Measurements from ENCODE around the gene FXR2.
"Not testable (repeated sequence)": the region's sequence is repeated elsewhere in the genome, so short reads cannot be mapped to it uniquely, and the experiment has no call there.

FXR2 gene

GRCh38 chr17:7627250-7628121 is 12.8 kb upstream of the FXR2 start, which contains the start of gene SAT2:
Gene SAT2, minus strand, starts transcription at chr17:7627821. Its CDS starts 186 bp downstream, at chr17:7627635.
- DNase-seq: peak; percentile 82 to 85

GRCh38 chr17:7626956-7627249 is 12.2 kb upstream of the FXR2 start:
- no peak for DNase-seq

DNA sequence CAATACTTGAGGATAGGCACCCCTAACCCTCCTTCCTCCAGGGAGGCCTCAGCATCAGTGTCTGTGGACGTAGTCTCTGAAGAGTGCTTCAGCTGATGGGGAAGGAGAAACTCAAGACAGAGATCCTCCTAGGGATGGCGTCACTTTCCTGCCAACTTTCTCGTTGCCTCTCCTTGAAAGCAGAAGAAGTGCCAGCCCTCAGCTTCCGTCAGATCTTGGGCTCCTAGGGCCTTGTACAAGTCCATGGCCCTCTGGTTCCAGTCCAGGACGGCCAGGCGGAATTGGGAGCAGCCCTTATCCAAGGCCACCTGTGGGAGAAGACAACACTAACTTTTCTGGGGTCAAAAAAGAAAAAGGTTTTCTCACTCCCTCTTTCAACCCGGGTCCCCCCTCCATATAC is 11.6 kb upstream of the FXR2 start:
- DNase-seq: no peak

DNA sequence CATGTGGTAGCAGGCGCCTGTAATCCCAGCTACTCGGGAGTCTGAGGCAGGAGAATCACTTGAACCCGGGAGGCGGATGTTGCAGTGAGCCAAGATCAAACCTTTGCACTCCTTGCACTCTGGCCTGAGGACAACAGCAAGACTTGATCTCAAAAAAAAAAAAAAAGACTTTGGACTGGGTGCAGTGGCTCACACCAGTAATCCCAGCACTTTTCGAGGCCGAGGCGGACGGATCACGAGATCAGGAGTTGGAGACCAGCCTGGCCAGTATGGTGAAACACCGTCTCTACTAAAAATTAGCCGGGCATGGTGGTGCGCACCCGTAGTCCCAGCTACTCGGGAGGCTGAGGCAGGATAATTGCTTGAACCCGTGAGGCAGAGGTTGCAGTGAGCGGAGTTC is 11.1 kb upstream of the FXR2 start:
- not testable (repeated sequence) for DNase-seq

DNA sequence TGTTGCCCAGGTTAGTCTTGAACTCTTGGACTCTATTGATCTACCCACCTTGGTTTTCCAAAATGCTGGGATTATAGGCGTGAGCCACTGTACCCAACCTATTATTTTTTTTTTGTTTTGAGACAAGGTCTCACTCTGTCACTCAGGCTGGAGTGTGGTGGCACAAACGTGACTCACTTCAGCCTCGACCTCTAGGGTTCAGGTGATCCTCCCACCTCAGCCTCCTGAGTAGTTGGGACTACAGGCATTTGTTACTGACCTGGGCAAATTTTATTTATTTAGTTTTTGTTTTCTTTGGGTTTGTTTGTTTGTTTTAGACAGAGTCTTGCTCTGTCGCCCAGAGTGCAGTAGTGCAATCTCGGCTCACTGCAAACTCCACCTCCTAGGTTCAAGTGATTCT is 9.0 kb upstream of the FXR2 start:
- DNase-seq: no peak

GRCh38 chr17:7620835-7621234 is 6.1 kb upstream of the FXR2 start:
- no peak for DNase-seq

DNA sequence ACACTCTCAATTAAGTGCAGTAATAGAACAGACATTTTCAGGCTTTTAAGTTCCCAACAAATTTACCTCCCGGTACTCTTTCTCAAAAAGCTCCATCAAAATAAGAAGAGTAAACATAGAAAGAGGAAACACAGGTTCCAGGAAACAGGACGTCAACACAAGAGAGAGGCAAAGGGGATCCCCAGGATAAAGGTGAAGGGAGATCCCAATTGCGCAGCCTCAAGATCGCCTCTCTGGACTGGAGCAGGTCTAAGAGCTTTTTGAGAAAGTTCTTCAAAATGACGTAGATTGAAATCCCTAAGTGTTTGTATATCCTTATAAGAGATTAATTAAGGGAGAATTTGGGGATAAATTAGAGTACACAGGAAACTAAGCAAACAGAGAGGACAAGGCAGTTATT is 3.9 kb upstream of the FXR2 start:
- DNase-seq: no peak

- no peak for DNase-seq
These were observed 609 bp upstream of the FXR2 start for GRCh38 chr17:7615265-7615747.

DNA sequence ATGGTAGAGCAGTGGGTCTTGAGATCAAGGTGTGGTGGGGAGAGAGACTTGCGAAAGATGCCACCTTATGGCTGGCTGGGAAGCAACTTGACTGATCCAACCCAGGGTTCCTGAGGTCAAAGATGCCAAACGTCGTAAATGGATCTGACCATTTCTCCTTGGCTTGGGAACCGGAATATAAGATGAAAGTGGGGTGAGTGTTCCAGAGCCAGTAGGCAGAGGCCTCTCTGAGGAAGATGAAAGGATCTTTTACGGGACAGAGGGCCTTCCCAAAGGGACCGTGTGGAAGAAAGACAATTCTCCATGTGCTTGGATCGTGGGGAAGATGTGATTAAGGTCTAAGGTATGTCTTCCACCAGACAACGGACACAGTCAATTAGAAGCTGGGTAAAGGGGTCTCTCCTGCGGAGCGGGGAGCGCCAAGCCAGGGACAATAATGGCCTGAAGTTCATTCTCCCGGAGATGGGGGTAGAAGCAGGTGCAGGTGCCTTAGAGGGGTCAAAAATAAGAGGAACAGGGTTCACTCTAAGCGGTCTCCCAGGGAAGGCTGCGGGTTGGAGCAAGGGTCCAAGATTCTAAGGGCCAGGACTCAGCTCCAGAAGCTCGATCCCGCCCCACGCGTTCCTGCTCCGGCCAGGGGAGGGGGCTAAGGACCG is 800 bp downstream of the FXR2 start:
- DNase-seq: no peak

GRCh38 chr17:7612294-7612640 is 2.4 kb downstream of the FXR2 start:
- no peak for DNase-seq

DNA sequence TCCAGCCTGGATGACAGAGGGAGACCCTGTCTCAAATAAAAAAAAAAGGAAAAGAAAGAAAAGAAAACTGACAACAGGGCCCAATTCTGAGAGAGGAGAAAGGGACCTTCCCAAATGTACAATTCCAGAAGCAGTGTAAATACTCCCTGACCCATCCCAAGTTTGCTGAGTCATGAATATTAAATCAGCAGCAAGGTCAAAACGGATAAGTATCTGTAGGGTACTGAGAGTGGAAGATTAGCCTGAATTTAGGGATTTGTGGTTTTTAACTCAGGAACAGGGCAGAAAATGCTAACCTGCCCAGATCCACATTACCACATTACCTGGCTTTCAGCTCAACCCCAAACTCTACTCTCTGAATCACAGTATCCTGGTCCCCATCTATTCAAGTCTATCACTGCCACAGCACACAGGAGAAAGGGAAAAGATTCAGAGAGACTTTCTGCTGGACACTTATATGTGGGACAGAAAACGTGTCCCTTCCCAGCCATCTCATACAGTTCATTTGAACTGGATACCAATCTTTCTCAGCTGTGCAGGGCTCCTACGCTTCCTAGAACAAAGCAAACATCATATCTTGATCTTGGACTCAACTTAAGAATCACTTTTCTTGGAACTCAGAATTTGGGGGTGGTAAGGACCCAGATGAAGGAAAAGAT is 2.9 kb downstream of the FXR2 start:
- no peak for DNase-seq

DNA sequence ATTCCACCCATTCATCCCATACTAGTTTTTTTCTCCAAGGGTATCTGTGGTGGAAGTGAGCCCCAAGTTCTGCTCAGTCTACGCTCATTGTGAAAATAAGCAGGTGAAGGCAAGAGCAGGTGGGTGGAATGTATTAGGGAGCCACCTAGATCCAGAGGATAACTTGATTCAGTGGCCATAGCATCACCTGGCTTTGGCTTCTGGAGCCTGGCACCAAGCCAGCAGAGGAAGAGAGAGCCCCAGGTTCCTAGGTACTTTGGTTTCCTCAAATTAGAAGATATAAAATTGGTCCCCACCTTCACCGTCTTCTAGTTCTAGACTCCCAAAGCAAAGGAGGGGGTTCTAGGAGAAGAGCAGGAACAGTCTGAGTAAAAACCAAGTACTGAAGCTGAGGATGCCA is 4.1 kb downstream of the FXR2 start:
- DNase-seq: no peak

DNA sequence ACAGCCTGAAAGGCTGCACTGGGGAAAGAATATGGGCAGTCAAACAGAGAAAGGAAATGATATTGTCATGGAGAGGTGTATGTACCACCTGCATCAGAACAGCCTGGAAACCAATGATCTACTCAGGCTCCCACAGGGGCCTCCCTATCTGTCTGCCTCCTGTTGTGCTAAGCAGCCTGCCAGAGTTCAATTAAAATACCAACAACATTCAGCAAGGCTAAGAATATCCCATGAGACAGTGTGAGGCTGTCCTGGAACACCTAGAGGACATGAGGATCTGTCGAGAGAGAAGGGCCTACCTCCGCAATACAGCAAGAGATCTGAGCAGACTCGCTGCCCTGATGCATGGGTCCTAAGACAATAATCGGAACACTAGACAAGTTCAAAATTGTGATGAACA is 8.4 kb downstream of the FXR2 start:
- no peak for DNase-seq

- DNase-seq: not testable (repeated sequence)
These were observed 17.1 kb downstream of the FXR2 start for GRCh38 chr17:7597561-7597960.

DNA sequence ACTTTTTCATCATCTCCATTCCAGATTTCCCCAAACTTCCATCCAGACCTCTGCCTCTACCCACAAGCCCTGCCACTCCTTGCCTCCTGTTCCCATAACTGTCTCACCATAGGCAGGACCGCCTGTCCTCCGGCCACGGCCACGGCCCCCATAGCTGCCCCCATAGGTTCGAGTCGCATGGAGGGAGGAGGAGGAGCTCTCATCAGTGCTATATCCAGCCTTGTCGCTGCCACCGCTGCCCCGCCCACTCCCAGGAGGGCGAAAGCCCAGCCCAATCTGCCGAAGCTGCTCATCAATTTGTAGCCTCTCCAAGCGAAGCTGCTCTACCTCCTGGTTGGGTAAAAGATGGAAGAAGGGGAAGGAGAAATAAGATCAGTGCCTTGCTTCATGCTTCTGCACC is 21.4 kb downstream of the FXR2 start:
- DNase-seq: no peak

DNA sequence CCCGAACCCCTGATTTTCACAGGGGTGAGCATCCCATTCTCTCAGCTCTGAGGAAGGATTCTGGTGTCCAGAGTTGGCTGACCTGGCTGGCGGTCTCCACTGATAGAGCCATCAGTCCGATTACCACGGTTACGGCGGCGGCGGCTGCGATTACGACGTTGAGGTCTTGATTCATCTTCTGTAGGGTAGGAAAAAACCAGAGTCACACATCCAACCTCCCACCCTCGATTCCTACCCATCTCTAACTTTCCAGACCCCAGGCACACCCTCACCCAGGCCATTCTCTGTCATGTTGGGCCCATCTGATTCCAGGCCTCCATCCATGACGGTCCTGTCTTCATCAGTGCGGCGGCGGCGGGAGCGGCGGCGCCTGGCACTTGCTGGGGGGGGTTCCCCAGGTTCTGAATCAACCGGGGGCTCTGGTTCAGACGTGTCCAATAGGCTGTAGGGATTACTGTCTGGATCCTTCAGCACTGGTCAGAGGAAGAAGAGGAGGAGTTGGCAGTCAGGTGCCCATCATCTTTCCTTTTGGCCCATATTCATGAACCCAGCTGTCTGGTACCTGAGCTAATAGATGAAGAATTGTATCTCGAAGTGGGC is 22.2 kb downstream of the FXR2 start:
- DNase-seq: no peak

- DNase-seq: no peak
These were observed 23.1 kb downstream of the FXR2 start for GRCh38 chr17:7591596-7591995.

DNA sequence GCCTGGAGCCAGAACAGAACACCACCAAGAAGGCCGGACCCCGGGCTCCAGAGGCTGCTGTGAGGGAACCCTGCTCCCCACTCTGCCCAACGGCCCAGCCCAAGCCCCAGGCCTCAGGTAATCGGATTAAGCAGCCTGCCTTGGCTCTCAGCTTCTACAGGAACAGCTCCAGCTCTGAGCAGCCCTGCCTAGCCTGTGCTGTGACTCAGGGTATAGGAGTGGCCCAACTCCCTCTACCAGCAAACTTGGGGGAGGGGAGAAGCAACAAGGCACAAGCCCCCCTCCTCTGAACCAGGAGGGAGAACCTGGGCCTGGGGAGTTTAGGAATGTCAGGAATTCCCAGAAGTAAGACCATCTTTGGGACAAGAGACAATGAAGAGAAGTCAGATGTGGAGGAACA is 24.0 kb downstream of the FXR2 start:
- no peak for DNase-seq

DNA sequence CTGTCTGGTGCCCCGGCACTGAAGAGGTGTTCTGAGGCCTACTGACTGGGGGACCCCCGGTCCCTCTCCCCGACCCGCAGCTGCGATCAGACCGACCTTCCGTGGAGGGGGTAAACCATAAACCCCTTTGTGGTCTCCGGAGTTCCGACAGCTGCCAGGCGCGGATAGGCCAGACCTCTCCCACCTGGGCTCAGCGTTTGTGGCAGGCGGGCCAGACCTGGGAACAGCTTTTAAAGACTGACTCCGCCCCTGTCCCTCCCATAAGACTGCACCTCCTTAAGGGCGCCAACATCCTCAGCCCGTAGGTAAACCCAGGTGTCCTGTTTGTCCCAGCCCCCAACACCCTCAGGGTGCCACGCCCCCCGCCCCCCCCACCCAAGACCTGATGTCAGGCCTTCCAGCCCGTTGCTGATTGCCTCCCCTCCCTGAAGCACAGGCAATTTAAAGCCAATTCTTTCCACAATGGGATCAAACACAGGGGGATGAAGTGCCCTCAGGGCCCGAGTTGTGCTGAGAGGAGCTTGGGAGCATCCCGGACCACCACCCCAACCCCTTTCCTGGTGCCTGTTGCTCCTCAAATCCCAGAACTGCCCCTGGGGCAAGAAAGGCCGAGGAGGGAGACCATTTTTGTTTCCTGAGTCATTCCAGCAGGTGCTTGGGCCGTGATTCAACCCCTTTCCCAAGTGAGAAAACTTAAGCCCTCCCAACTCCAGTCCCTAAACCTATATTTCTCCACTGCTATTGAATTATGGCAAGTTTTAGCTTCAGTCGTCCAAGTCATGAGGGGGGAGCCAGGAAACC is 24.6 kb downstream of the FXR2 start, which contains the start of gene SOX15:
SOX15 (minus strand) TSS at position 204 of the 801 bp plus-strand sequence. CDS start 418 bp downstream, outside the sequence.
- no peak for DNase-seq

DNA sequence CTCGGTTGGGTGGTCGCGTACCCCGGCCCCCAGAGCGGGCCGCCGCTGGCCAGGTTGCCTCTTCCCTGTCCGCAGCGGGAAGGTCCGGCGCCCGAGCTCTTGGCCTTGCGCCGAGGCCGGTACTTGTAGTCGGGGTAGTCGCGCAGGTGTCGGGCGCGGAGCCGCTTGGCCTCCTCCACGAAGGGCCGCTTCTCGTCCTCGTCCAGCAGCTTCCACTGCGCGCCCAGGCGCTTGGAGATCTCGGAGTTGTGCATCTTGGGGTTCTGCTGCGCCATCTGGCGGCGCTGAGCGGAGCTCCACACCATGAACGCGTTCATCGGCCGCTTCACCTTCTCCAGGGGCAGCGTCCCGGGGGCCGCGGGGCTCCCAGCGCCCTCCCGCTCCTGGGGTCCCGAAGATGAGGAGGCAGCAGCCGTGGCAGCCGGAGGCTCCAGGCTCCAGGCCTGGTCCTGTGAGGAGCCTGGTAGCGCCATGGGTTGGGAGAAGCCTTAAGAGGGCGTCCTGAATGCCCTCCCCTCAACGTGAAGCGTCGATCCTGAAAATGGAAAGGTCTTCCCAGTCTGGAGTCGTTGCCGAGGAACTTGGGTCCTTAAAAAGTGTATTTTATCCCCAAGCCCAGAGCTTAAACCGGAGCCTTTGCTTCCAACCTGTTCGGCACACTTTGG is 25.4 kb downstream of the FXR2 start:
- DNase-seq: peak; percentile 55 to 56

- no peak for DNase-seq
These were observed 26.0 kb downstream of the FXR2 start for GRCh38 chr17:7588553-7589203.
